Measurements from ENCODE around the gene GNA12. TPM values are rescaled to one million over a fixed set of nuclear protein-coding genes. Genes with fewer than 3 reads are reported as not detected.

GNA12 gene
- total and polyA plus RNA-seq, 10 of the 15 experiments (the other 5 are each of a cell fraction or from before 2014, with no cell fraction given), result 1.9 to 51.8 (median 12.6) TPM

DNA sequence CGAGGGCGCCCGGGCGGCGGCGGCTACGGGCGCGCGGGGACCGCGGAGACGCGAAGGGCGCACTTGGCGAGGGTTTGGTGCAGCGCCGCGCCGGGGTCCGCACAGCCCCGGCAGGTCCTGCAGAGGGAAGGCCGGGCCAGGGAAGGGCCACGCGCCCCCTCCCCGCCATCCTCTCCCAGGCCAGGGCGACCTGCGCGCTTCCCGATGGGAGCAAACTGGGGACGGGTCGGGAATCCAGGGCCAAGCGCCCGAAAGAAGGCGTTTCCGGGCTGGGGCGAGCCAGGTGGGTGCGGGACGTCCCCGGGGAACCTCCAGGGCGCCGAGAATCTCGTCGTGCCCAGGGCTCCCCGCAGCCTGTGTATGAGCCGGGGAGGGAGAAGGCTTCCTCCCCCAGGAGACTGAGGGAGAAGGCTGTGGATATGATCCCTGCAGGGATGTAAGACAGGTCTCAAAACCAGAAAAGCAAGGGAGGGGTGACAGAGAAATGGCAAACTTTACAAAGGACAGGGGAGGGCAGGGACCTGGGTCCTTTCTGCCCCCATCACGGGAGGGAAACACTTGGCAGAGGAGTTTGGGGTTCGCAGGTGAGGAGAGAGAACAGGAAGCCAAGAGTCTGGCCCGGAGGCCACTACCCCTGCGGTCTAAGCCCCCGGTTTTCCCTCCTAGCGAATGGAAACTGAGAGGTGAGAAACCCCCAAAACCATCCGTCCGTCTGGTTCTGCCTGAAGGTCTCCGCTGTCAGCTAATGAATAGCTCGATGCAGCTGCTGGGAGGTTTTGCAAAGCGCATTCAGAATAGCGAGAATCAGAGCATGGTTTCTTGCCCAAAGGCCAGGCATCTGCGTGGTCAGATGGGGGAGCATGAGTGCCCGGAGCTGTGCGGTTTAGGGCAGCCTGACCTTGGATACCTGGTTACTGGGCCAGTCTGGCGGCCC is 155.4 kb downstream of the GNA12 start (continued):
- TF ChIP-seq SKIL (IDR thresholded peaks at IDR 0.05; ENCODE audit: low read depth, poor library complexity, severe bottlenecking) (peak; percentile 90), TCF3 (IDR thresholded peaks at IDR 0.05; ENCODE audit: borderline replicate concordance, insufficient read depth, low read depth, low read length) (peak; percentile 77), GATAD2B (conservative IDR thresholded peaks at IDR 0.05; ENCODE audit: low read depth) (0 out of 2 replicates have a peak, but pooled peaks have one; percentile 73)

GRCh38 chr7:2687881-2688318 is 156.2 kb downstream of the GNA12 start, which contains the start of gene AMZ1:
TSS of gene AMZ1 (plus strand) at chr7:2688202. CDS start at chr7:2700452, 12,250 bp downstream.
- ATAC-seq (peak; percentile 26), FAIRE-seq (no peak), DNase-seq (ENCODE audit: low read depth, low spot score) (no peak)
- no peaks in the 10 kb centered on the region for H3K79me2 ChIP-seq (ENCODE audit: control insufficient read depth, insufficient read depth, low read length)
- no peaks in the 10 kb centered on the region for H3K36me3 ChIP-seq (ENCODE audit: control insufficient read depth in 2 of 2, insufficient read depth in 2 of 2, low read length in 1 of 2)
- H3K9me3 ChIP-seq (replicated peaks; ENCODE audit: control insufficient read depth, insufficient read depth, low read length), result no peaks in the 10 kb centered on the region
- peak within 1 kb of the TSS; percentile 99 for H3K4me2 ChIP-seq (ENCODE audit: control insufficient read depth, insufficient read depth)
- no peak within 1 kb of the TSS; the same call in 1 of the 2 replicates for H3K9ac ChIP-seq (ENCODE audit: control insufficient read depth, insufficient read depth, low read length)
- TF ChIP-seq FOXK2 (IDR thresholded peaks at IDR 0.05), result no peak
- TF ChIP-seq BHLHE40 (IDR thresholded peaks at IDR 0.05; ENCODE audit: borderline replicate concordance in 1 of 2, low read depth in 2 of 2, low read length in 1 of 2), result peak in 1 of 2 experiments; percentile 14; a peak in 1 of 4 replicates
- intact Hi-C loops (cut with micrococcal nuclease; ENCODE audit: unreplicated experiment) (no loop called here), in situ Hi-C loops (cut with MboI) (no loop called here)
- no peaks in the 10 kb centered on the region; the same call in 1 of the 2 replicates for H4K20me1 ChIP-seq (ENCODE audit: control insufficient read depth, insufficient read depth)
- H3K27ac ChIP-seq (ENCODE audit: control insufficient read depth, insufficient read depth), result 0 out of 2 replicates have a peak within 1 kb of the TSS, but pooled peaks have one; percentile 10
- RAD21 ChIA-PET (ENCODE audit: unreplicated experiment), result interaction anchor here (2.6 to 2.8 kb wide), 2 partner anchors 22 kb away, joined by 6 to 31 read pairs; no protein-coding TSS in a partner anchor
- BruUV-seq (replicated peaks), result no TSS peak
- SMC1A ChIA-PET (ENCODE audit: uncharacterized antibody, unreplicated experiment), result interaction anchor here (5.8 kb wide), 2 partner anchors 11 to 22 kb away, joined by 41 to 49 read pairs; no protein-coding TSS in a partner anchor
- POLR2A ChIA-PET, result interaction anchor here (2.8 kb wide), 1 partner anchor 22 kb away, joined by 17 read pairs; no protein-coding TSS in a partner anchor
- 0 out of 2 replicates have a peak within 1 kb of the TSS, but pooled peaks have one; percentile 12 for H2AFZ ChIP-seq (ENCODE audit: control insufficient read depth, low read depth, low read length)
- H3K27me3 ChIP-seq (replicated peaks in 1 of 2; ENCODE audit: control insufficient read depth in 2 of 2, insufficient read depth in 2 of 2, low read length in 1 of 2), result peaks cover 3 to 7% of the 10 kb centered on the region in 2 experiments; a peak in 3 of 4 replicates
- WGBS (ENCODE audit: insufficient coverage, insufficient replicate concordance, low lambda C conversion rate, missing lambda C conversion rate), result 11% methylated on average over 17 of the region's 41 CpGs
- H3K4me3 ChIP-seq, result peak within 1 kb of the TSS; percentile 23; the same call in 1 of the 2 replicates
- CTCF ChIA-PET, result interaction anchor here (3.2 kb wide), 1 partner anchor 22 kb away, joined by 17 read pairs; no protein-coding TSS in a partner anchor
- peaks cover 27% of the 10 kb centered on the region for H3K4me1 ChIP-seq (ENCODE audit: control insufficient read depth, insufficient read depth, low read length)
